NCI-H146 (cell line): ENCODE measurements around the gene SRGAP2C.
"Not testable (repeated sequence)": the region's sequence is repeated elsewhere in the genome, so short reads cannot be mapped to it uniquely, and the experiment has no call there.

Experiments used
- DNase-seq: peaks from one replicate; lab custom pipeline; 2025; lab: John Stamatoyannopoulos, UW

The SRGAP2C gene

DNA sequence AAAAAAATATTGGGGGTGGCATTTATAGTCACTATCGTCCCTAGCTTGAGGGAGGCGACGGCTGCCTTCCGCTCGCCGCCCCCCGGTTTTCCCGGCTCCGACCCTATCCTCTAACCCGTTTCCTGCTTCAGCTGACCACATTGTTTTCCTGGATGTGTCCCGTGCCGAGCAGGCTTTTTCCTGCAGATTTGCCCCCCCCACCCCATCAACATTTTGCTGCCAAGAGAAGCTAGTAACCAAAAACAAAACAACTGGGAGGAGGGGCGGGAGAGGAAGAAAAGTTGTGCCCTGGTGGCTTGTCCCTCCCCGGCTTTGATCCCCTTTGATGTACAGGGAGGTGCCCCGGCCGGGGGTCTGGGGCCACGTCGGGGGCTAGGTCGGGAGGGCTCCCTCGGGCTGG lies 1.4 kb downstream of the SRGAP2C start:
- not testable (repeated sequence) for DNase-seq

GRCh38 chr1:121187914-121188313 lies 3.1 kb downstream of the SRGAP2C start:
- not testable (repeated sequence) for DNase-seq

DNA sequence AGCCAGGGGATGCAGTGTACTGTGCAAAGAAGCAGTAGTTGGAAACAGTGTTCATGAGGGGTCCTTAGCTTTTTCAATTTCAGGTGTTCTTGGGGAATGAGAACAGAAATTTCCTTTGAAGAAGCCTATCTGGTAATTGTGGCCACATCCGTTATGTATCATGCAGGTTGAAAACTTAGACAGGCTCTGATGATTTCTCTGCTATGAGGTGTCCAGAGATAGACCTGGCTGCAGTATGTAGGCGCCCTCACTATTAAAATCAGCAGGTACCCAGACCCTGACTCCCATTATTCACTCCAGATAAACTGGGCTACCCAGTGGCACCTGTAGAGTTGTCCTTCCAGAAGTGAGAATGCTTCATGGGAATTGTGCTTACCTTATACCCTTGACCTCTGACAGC lies 7.7 kb downstream of the SRGAP2C start:
- DNase-seq = not testable (repeated sequence)

- DNase-seq = not testable (repeated sequence)
These were observed 12.5 kb downstream of the SRGAP2C start for GRCh38 chr1:121197095-121197882.

- DNase-seq = not testable (repeated sequence)
These were observed 15.0 kb downstream of the SRGAP2C start for GRCh38 chr1:121199763-121200162.

DNA sequence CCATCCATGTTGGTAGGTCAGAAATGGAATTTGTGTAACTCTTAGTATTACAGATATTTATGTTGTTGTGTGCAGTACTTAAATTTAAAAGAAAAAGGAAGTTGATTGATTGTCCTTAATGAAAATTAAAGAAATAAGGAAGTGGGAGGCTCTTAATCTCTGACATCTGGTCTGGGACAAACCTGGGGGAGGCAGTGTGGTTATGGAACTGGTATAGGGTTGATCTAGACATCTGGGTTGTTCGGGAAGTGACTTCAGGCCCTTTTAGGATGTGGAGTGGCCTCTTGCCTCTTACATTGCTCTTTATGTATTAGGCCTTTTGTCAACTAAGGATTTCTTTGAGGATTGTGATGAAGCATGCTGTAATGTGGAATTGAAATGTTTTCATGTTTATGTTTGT lies 15.5 kb downstream of the SRGAP2C start:
- DNase-seq = not testable (repeated sequence)

DNA sequence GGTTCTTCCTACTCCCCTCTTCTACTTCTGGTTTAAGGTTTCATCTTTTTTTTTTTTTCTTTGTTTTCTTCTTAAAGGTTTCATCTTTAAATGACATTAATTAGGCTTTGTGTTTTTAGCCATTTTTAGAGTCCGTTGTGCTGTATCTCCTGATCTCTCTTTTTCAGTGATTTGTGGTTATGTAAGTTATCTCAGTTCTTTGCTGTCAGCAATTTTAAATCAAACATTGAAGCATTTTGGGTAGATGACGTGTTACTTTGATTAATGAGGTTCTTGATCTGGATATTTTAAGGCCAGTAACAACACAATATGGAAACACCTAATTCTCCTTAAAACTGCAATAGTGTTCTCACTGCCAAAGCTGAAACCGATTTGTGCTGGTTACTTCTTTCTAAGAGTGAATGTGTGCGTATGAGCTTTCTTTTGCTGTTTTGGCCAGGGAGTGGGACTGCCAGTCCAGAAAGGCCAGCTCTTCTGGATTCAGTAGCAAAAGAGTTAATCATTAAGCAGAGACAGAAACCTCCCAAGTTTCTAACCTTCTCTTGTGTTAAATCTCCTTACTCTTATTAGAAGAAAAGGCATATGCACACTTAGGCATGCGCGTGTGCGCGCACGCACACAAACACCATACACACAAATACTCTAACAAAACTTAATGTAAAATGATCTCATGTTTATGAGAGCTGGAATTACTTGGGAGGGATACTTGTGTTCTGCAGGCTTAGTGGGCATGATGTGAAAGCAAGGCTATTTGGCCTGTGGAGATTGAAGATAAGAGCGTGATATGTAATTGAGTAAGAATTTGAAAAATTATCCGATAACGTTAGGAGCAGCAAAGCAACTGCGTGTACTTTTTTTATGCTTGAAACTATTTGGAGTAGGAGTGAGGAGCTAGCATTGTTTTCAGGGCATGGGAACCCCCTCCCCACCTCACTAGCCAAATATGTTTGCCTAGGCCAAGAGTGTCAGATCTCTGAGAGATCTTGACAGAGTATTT lies 16.5 kb downstream of the SRGAP2C start:
- DNase-seq = not testable (repeated sequence)

GRCh38 chr1:121202986-121203385 lies 18.2 kb downstream of the SRGAP2C start:
- DNase-seq = not testable (repeated sequence)

- DNase-seq = not testable (repeated sequence)
These were observed 21.3 kb downstream of the SRGAP2C start for GRCh38 chr1:121205786-121206711.

GRCh38 chr1:121207328-121207727 lies 22.6 kb downstream of the SRGAP2C start:
- DNase-seq = not testable (repeated sequence)

- DNase-seq = not testable (repeated sequence)
These were observed 23.6 kb downstream of the SRGAP2C start for GRCh38 chr1:121208375-121208774.

GRCh38 chr1:121210778-121211177 lies 26.0 kb downstream of the SRGAP2C start:
- not testable (repeated sequence) for DNase-seq

DNA sequence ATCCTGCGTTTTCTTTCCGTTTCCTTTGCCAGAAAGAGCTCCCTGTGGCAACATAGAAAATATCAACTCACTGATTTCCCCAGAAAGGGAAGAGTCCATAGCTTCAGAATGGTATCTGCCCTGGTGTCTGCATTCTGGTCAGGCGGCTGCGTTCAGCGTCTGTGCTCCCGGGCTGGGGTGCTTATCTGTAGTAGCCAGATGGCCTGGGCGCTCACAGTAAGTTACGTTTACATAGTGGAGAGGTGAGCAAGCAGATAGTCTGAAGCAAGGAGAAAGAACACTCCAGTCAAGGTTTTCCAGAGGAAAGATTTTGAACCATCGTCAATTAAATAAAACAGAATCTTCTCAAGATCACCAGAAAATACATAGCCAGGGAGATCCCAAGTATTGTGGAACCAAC lies 28.7 kb downstream of the SRGAP2C start:
- not testable (repeated sequence) for DNase-seq

- not testable (repeated sequence) for DNase-seq
These were observed 29.9 kb downstream of the SRGAP2C start for GRCh38 chr1:121214544-121215156.

- not testable (repeated sequence) for DNase-seq
These were observed 31.1 kb downstream of the SRGAP2C start for GRCh38 chr1:121215699-121216417.

- not testable (repeated sequence) for DNase-seq
These were observed 31.9 kb downstream of the SRGAP2C start for GRCh38 chr1:121216676-121217075.

- DNase-seq = not testable (repeated sequence)
These were observed 37.0 kb downstream of the SRGAP2C start for GRCh38 chr1:121221770-121222169.

- not testable (repeated sequence) for DNase-seq
These were observed 39.9 kb downstream of the SRGAP2C start for GRCh38 chr1:121224714-121225113.

DNA sequence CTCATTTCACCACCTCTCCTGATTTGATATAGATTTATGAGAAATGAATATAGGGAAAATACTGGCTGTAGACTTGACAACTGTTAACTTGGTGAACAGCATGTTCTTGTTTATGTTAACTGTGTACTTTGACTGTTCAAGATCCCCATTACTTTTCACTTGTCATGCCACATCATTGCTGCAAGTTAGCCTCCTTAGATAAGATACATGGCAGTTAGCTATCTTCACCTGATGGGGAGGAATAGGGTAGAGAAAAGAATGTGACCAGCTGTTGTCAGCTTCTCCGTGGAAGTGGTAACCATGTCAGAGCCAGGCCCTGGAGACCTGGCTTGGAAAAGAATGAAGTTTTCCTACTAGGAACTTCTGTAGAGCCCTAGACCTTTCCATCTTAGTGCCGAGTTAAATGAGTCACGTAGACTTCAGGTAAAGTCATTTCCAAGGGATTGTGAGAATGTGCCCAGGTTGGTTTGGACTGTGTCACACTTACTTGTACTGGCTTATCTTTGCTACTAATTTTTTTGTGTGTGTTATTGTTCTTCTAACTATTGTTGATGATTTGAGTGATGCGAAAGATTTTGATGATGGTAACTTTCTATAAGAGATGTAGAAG lies 41.6 kb downstream of the SRGAP2C start:
- DNase-seq = not testable (repeated sequence)

DNA sequence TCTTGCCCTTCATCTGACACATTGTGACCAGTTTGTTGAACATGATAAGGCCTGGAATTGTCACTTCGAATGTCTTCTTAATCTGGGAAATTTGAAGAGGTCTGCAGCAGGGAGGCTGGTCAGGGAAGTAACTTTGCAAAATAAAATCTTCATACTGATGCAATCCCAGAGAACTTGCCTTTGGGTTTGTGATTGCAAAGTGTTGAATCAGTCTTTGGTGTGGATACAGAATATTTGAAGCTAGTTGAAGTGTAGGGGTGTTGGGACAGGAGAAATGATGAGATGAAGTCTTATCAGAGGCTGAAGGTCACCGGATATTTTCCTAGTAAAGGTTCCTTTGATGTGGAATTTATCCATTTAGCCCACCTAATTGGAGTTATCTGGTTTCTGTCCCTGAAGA lies 42.1 kb downstream of the SRGAP2C start:
- not testable (repeated sequence) for DNase-seq
